DND-41 (cell line): ENCODE measurements around the gene NCK1.
"Not testable (repeated sequence)": the region's sequence is repeated elsewhere in the genome, so short reads cannot be mapped to it uniquely, and the experiment has no call there.

Source experiments
- ATAC-seq: fragments of 200-7000 bp; cut with Tn5 transposase; 3 replicates; pipeline ENCODE4 v1.9.1; 2021; ENCODE audit warnings: low read depth; ENCODE audit not compliant: insufficient read depth
- DNase-seq: peaks from one replicate; pipeline ENCODE4 v3.0.0-alpha.2; 2020
- H2AFZ ChIP-seq: 2 replicates; pipeline ENCODE4 v1.6.0; 2012; ENCODE audit warnings: low read depth, low read length
- H3K27ac ChIP-seq: 2 replicates; pipeline ENCODE4 v1.5.1; 2012; ENCODE audit warnings: low read length, inconsistent platforms
- H3K27me3 ChIP-seq: fragments of 200-600 bp; sonication (generic); 2 replicates; pipeline ENCODE4 v1.6.0; 2012; ENCODE audit warnings: low read length, mild to moderate bottlenecking, inconsistent platforms; ENCODE audit not compliant: insufficient read depth, poor library complexity
- H3K36me3 ChIP-seq: 2 replicates; pipeline ENCODE4 v1.5.1; 2012; ENCODE audit warnings: low read length, inconsistent platforms; ENCODE audit not compliant: insufficient read depth
- H3K4me1 ChIP-seq: 2 replicates; pipeline ENCODE4 v1.5.1; 2012; ENCODE audit warnings: mild to moderate bottlenecking, low read length; ENCODE audit not compliant: insufficient read depth
- H3K4me2 ChIP-seq: 2 replicates; pipeline ENCODE4 v1.6.0; 2012; ENCODE audit warnings: mild to moderate bottlenecking, moderate library complexity, low read length, inconsistent platforms; ENCODE audit not compliant: insufficient read depth
- H3K4me3 ChIP-seq, 2 experiments: fragments of 200-600 bp in 1 of 2; shearing (Covaris generic) in 1 of 2; 2 replicates each; pipeline ENCODE4 v1.5.1; 2012 to 2016; ENCODE audit warnings: inconsistent platforms in 2 of 2, low read length in 2 of 2, mild to moderate bottlenecking in 2 of 2, low read depth in 1 of 2, moderate library complexity in 1 of 2
- H3K79me2 ChIP-seq: 2 replicates; pipeline ENCODE4 v1.6.0; 2012; ENCODE audit warnings: low read length, inconsistent platforms; ENCODE audit not compliant: insufficient read depth
- H3K9ac ChIP-seq: 2 replicates; pipeline ENCODE4 v1.6.0; 2012; ENCODE audit warnings: low read depth, mild to moderate bottlenecking, inconsistent platforms, low read length, moderate library complexity
- H3K9me3 ChIP-seq: 2 replicates; pipeline ENCODE4 v1.5.1; 2012; ENCODE audit warnings: low read length, moderate library complexity, mild to moderate bottlenecking, inconsistent platforms; ENCODE audit not compliant: insufficient read depth, severe bottlenecking
- H4K20me1 ChIP-seq: 2 replicates; pipeline ENCODE4 v1.6.0; 2012; ENCODE audit warnings: low read length; ENCODE audit not compliant: insufficient read depth
- CTCF ChIP-seq: IDR thresholded peaks from 2 replicates; pipeline ENCODE4 v1.5.1; 2012; ENCODE audit warnings: borderline replicate concordance, low read length, moderate library complexity, mild to moderate bottlenecking; ENCODE audit not compliant: poor library complexity, severe bottlenecking; ENCODE audit errors: extremely low read depth
- EZH2 ChIP-seq: IDR thresholded peaks from 3 replicates; pipeline ENCODE4 v1.6.1; 2012; ENCODE audit warnings: borderline replicate concordance, low read depth, mild to moderate bottlenecking, moderate library complexity, low read length, inconsistent platforms; ENCODE audit not compliant: severe bottlenecking

The NCK1 gene

GRCh38 chr3:136889947-136890346 lies 27.9 kb downstream of the NCK1 start:
- H3K9me3 ChIP-seq, result no peaks in the 10 kb centered on the region
- no peak overlapping the region for H3K4me3 ChIP-seq
- H3K27ac ChIP-seq, result no peak overlapping the region
- H2AFZ ChIP-seq, result no peak overlapping the region
- no peak overlapping the region for H3K9ac ChIP-seq
- H3K36me3 ChIP-seq, result 0 out of 2 replicates have a peak, but pooled peaks cover 3% of the 10 kb centered on the region
- no peak for ATAC-seq
- H3K27me3 ChIP-seq, result no peaks in the 10 kb centered on the region
- TF ChIP-seq CTCF (no peak), EZH2 (no peak)
- no peak overlapping the region for H3K4me2 ChIP-seq
- no peak for DNase-seq
- H3K4me1 ChIP-seq, result peaks cover 38% of the 10 kb centered on the region
- peaks cover 27% of the 10 kb centered on the region; the same call in 1 of the 2 replicates for H4K20me1 ChIP-seq
- H3K79me2 ChIP-seq, result peaks cover 97% of the 10 kb centered on the region

- no peak overlapping the region for H2AFZ ChIP-seq
- ATAC-seq (no peak), DNase-seq (no peak)
- TF ChIP-seq EZH2 (no peak), CTCF (no peak)
- H3K4me3 ChIP-seq, result no peak overlapping the region
- H4K20me1 ChIP-seq, result peaks cover 30% of the 10 kb centered on the region; the same call in 1 of the 2 replicates
- no peak overlapping the region for H3K27ac ChIP-seq
- no peaks in the 10 kb centered on the region for H3K9me3 ChIP-seq
- no peaks in the 10 kb centered on the region for H3K27me3 ChIP-seq
- no peak overlapping the region for H3K9ac ChIP-seq
- H3K4me2 ChIP-seq, result no peak overlapping the region
- H3K79me2 ChIP-seq, result peaks cover 99% of the 10 kb centered on the region
- H3K36me3 ChIP-seq, result 0 out of 2 replicates have a peak, but pooled peaks cover 9% of the 10 kb centered on the region
- peaks cover 15% of the 10 kb centered on the region for H3K4me1 ChIP-seq
These were observed 30.2 kb downstream of the NCK1 start for GRCh38 chr3:136891934-136892855.

- ATAC-seq, result no peak
- peaks cover 30% of the 10 kb centered on the region; the same call in 1 of the 2 replicates for H4K20me1 ChIP-seq
- peaks cover 17% of the 10 kb centered on the region for H3K4me1 ChIP-seq
- no peak overlapping the region for H3K4me2 ChIP-seq
- peak overlapping the region; percentile 39; the same call in 1 of the 2 replicates for H3K27ac ChIP-seq
- peaks cover 14% of the 10 kb centered on the region; the same call in 1 of the 2 replicates for H3K36me3 ChIP-seq
- no peak for DNase-seq
- no peaks in the 10 kb centered on the region for H3K9me3 ChIP-seq
- H3K4me3 ChIP-seq, result no peak overlapping the region
- H3K27me3 ChIP-seq, result no peaks in the 10 kb centered on the region
- TF ChIP-seq CTCF, result no peak
- no peak for TF ChIP-seq EZH2
- H3K79me2 ChIP-seq, result peaks cover 99% of the 10 kb centered on the region
- H3K9ac ChIP-seq, result no peak overlapping the region
- no peak overlapping the region for H2AFZ ChIP-seq
These were observed 31.9 kb downstream of the NCK1 start for GRCh38 chr3:136893848-136894443.

- H3K9me3 ChIP-seq, H2AFZ ChIP-seq, DNase-seq, H3K27me3 ChIP-seq, H3K9ac ChIP-seq, ATAC-seq, H3K27ac ChIP-seq, H3K4me3 ChIP-seq, H3K4me2 ChIP-seq: not testable (repeated sequence)
- Histone ChIP-seq H4K20me1 (peaks cover 28% of the 10 kb centered on the region; the same call in 1 of the 2 replicates), H3K79me2 (peaks cover 99% of the 10 kb centered on the region), H3K36me3 (peaks cover 18% of the 10 kb centered on the region; the same call in 1 of the 2 replicates), H3K4me1 (peaks cover 12% of the 10 kb centered on the region)
These were observed 35.2 kb downstream of the NCK1 start for GRCh38 chr3:136897171-136897570.
